GM19455 (cell line): ENCODE results near the gene MYO1E.
A peak's percentile ranks its signal among the peaks of the same experiment; 100 is the strongest.
"Not testable (repeated sequence)": the region's sequence is repeated elsewhere in the genome, so short reads cannot be mapped to it uniquely, and the experiment has no call there.

Experiments
- ATAC-seq: cut with Tn5 transposase; IDR thresholded peaks from one replicate; pipeline ENCODE4 v1.9.1; 2021; ENCODE audit not compliant: unreplicated experiment

MYO1E gene

GRCh38 chr15:59147666-59148065 lies 225.0 kb downstream of the MYO1E start:
- no peak for ATAC-seq

GRCh38 chr15:59144594-59144993 lies 228.1 kb downstream of the MYO1E start:
- ATAC-seq, result not testable (repeated sequence)

GRCh38 chr15:59143281-59143680 lies 229.4 kb downstream of the MYO1E start:
- ATAC-seq, result no peak

- ATAC-seq, result no peak
Measured at GRCh38 chr15:59140422-59141226, 232.0 kb downstream of the MYO1E start.

GRCh38 chr15:59138243-59138642 lies 234.4 kb downstream of the MYO1E start:
- no peak for ATAC-seq

- no peak for ATAC-seq
Measured at GRCh38 chr15:59137566-59137965, 235.1 kb downstream of the MYO1E start.

- no peak for ATAC-seq
Measured at GRCh38 chr15:59133929-59134427, 238.7 kb downstream of the MYO1E start.

GRCh38 chr15:59131969-59132562 lies 240.6 kb downstream of the MYO1E start:
- ATAC-seq, result no peak

GRCh38 chr15:59131456-59131855 lies 241.2 kb downstream of the MYO1E start:
- ATAC-seq, result no peak

- ATAC-seq, result not testable (repeated sequence)
Measured at GRCh38 chr15:59127255-59127654, 245.4 kb downstream of the MYO1E start.

- ATAC-seq, result not testable (repeated sequence)
Measured at GRCh38 chr15:59125683-59126082, 247.0 kb downstream of the MYO1E start.

GRCh38 chr15:59124261-59124660 lies 248.4 kb downstream of the MYO1E start:
- no peak for ATAC-seq

GRCh38 chr15:59120937-59121336 lies 251.7 kb downstream of the MYO1E start:
- ATAC-seq, result no peak

- no peak for ATAC-seq
Measured at GRCh38 chr15:59119625-59120024, 253.0 kb downstream of the MYO1E start.

GRCh38 chr15:59116771-59117170 lies 255.9 kb downstream of the MYO1E start:
- no peak for ATAC-seq

- ATAC-seq, result no peak
Measured at GRCh38 chr15:59116141-59116540, 256.5 kb downstream of the MYO1E start.

GRCh38 chr15:59115047-59115446 lies 257.6 kb downstream of the MYO1E start:
- no peak for ATAC-seq

GRCh38 chr15:59111251-59111650 lies 261.4 kb downstream of the MYO1E start:
- no peak for ATAC-seq

GRCh38 chr15:59105854-59106253 lies 266.8 kb downstream of the MYO1E start:
- ATAC-seq, result no peak

GRCh38 chr15:59104912-59105732 lies 267.5 kb downstream of the MYO1E start, which contains the start of gene CCNB2:
TSS of gene CCNB2 (plus strand) at chr15:59105146. CDS start at chr15:59105269, 123 bp downstream.
- ATAC-seq, result peak; percentile 99

- ATAC-seq, result peak; percentile 33
Measured at GRCh38 chr15:59104602-59104911, 268.1 kb downstream of the MYO1E start.
